Mesodermal cell (in vitro differentiated cells): ENCODE measurements around the gene NAALADL2.

ENCODE experiments used
- H3K27ac ChIP-seq: 2 replicates; pipeline ENCODE4 v1.7.0; 2013; ENCODE audit warnings: mild to moderate bottlenecking, low read depth, low read length, moderate library complexity; ENCODE audit not compliant: severe bottlenecking
- H3K36me3 ChIP-seq: 2 replicates; pipeline ENCODE4 v1.7.1; 2013; ENCODE audit warnings: mild to moderate bottlenecking, low read length, moderate library complexity; ENCODE audit not compliant: control insufficient read depth, insufficient read depth
- H3K4me1 ChIP-seq: one replicate; pipeline ENCODE4 v1.7.1; 2013; ENCODE audit warnings: mild to moderate bottlenecking, low read length; ENCODE audit not compliant: insufficient read depth, control insufficient read depth, poor library complexity, severe bottlenecking
- H3K4me3 ChIP-seq: 2 replicates; pipeline ENCODE4 v1.7.0; 2013; ENCODE audit warnings: low read length, control low read depth, mild to moderate bottlenecking; ENCODE audit not compliant: insufficient read depth, poor library complexity, severe bottlenecking; ENCODE audit errors: extremely low read depth
- H3K9me3 ChIP-seq: 2 replicates; pipeline ENCODE4 v1.7.1; 2013; ENCODE audit warnings: mild to moderate bottlenecking, low read length, moderate library complexity; ENCODE audit not compliant: control insufficient read depth
- WGBS, 2 experiments: methylation state at CpG; one replicate each; pipeline ENCODE4 v1.1.5; 2013; ENCODE audit warnings: missing lambda C conversion rate in 2 of 2; ENCODE audit not compliant: insufficient coverage in 2 of 2; 5-methylcytosine and 5-hydroxymethylcytosine counted together

The NAALADL2 gene

DNA sequence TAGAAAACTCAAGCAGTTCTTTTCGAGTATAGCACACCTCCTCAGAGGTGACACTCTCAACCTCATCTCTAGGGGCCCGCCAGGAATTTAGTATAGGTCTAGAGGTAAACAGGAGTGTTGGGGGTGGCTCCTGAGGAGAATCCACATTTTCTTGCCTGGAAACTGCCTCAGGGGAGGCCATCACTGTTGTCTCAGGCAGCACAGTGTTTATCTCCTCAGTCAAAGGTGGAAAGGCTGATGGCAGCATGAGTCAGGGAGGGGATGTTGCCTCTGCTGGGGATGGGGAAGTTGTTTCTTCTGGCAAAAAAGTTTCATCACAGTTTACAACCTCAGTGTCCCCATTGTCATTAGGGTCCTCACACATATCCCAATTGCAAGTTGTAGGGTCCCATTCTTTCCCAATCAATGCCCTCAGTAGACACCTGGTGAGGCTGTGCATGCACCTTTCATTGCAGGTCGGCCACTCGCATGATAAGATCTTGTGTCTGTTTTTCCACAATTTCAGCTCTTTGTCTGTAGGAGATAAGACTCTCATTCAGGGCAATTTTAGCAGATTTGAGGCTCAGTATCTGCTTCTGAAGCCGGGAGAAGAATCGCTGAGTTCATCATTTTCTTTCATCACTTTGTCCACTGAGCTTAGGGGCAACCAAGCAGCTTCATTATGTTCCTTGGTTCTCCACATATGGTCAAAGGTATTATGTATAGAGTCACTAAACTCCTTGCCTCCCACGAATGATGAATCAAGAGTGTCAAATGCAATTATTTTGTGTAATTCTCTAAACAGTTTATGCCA, 25.8 kb downstream of the NAALADL2 start:
- H3K4me1 ChIP-seq, result no peaks in the 10 kb centered on the region
- no peaks in the 10 kb centered on the region for H3K36me3 ChIP-seq
- H3K27ac ChIP-seq, result no peak overlapping the region
- WGBS, 2 experiments, result 92 to 100% methylated on average over 1 to 2 of the region's 7 CpGs
- no peaks in the 10 kb centered on the region for H3K9me3 ChIP-seq
- H3K4me3 ChIP-seq, result no peak overlapping the region

DNA sequence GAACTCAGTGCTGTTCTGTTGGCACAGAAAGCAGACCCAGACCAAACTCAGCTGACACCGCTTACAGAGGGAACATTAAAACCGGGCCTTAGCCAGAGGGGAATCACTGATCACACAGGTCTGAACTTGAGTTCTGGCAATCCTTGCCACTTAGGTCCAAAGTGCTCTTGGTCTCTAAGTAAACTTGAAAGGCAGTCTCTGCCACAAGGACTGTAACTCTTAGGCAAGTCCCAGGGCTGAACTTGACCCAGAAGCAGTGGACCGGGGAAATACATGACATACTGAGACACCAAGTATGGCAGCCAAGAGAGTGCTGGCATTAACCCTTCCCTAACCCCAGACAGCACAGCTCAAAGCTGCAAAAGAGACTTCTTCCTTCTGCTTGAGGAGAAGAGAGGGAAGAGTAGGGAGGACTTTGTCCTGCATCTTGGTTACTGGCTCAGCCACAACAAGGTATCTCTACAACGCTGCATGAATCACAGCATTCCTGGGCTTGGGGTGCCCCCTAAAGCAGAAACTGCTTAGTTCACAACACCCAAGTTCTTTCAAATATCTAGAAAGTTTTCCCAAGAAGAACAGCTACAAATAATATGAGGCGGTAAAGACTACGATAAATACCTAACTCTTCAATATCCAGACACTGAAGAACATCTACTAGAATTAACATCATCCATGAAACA, 32.5 kb downstream of the NAALADL2 start:
- H3K27ac ChIP-seq, result no peak overlapping the region
- 87 to 93% methylated on average over 2 to 5 of the region's 6 CpGs for WGBS, 2 experiments
- no peaks in the 10 kb centered on the region for H3K4me1 ChIP-seq
- H3K9me3 ChIP-seq, result no peaks in the 10 kb centered on the region
- H3K4me3 ChIP-seq, result no peak overlapping the region
- no peaks in the 10 kb centered on the region for H3K36me3 ChIP-seq

DNA sequence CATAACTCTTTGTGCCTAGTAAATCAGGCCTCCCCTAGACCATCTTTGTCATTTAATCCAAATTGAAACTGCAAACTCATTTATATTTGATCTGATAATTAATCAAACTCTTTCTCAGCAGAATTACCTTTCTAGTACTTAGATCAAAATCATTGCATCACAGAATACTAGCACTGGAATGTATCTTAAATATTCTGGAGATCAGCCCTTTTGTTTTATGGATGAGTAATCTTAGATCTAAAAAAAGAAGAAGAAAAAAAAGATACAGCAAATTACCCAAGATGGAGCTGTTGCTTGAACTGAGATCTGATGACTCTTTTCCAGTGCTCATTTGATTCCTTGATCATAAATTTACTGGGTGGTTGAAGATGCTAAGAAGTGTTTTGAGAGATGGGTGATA, 47.9 kb downstream of the NAALADL2 start:
- H3K9me3 ChIP-seq, result no peaks in the 10 kb centered on the region
- H3K27ac ChIP-seq, result no peak overlapping the region
- no peaks in the 10 kb centered on the region for H3K36me3 ChIP-seq

DNA sequence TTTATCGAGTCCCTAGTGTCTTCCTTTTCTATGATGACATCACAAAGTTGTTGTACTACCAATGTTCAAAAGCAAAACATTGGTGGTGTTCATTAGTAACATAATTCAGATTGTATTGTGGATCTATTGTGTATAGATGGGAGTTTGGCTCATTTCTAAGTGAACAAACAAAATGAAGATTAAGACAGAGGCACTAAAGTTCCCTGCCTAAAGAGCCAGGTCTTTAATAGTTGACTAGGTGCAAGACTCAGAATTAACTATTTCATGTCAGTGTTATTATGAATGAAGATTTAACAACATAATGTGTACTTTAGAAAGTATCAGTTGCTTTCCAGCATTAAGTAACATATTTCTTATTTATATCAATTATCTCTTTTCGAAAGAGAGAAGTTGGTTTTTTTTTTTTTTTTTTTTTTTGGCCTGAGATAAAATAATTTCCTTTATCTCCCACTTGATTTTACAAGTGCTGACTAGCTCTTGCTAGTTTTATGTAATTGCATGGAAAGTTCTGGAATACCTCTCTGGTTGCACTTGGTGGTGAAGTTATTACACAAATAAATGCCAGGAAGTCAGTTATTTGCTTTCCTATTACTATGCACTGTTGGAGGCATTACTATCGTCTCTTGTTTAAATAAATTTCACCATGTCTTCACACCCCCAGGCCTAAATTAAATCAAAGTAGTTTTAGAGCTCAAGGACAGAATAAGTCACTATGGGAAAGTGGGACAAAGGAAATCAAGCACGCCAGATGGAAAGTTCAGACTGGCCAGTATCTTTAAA, 48.7 kb downstream of the NAALADL2 start:
- Histone ChIP-seq H3K36me3 (no peaks in the 10 kb centered on the region), H3K27ac (no peak overlapping the region), H3K4me3 (no peak overlapping the region), H3K9me3 (no peaks in the 10 kb centered on the region), H3K4me1 (no peaks in the 10 kb centered on the region)
- WGBS, 2 experiments, result 92 to 100% methylated on average over 1 to 2 of the region's 4 CpGs

More for the DNA sequence above, 47.9 kb downstream of the NAALADL2 start:
- Histone ChIP-seq H3K4me1 (no peaks in the 10 kb centered on the region), H3K4me3 (no peak overlapping the region)

DNA sequence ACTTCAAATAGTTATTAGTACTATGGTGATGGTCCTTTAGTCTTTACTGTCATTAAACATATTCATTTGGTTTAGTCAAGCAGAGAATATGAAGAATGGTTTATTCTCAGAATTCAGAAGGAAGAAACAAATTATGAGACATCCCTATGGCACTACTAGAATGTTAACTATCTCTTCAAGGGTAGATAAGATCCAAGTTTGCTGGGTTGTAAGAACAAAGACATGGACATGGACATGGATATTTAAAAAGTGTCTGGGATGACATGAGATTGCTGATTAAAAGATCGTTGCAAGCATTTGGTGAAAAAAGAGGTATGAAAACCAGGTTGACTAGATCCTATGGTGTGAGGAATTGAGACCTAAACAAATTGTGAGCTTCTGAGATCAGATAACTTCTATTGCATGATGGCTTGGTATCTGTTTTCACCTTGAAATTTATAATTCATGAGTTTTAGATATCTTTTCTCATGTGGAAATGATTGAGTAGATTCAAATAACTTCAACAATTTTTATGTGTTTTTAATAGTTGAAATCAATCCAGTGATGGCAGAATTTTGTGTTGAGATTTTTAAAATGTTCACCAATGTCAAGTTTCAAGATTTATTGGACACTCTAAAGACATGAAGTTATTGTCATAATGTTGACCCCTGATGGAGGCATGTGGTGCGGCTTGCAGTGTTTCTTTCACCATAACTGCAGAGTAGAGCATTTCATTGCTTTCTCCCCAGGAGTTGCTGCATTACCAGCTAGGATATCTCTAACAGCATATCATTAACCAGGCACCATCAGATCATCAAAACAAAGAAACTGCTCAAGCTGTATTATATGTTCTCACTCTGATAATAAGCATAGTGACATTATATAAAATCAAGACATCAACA, 72.6 kb downstream of the NAALADL2 start:
- H3K36me3 ChIP-seq, result no peaks in the 10 kb centered on the region
- WGBS, 2 experiments, result 34 to 47% methylated on average over 1 to 2 of the region's 2 CpGs

DNA sequence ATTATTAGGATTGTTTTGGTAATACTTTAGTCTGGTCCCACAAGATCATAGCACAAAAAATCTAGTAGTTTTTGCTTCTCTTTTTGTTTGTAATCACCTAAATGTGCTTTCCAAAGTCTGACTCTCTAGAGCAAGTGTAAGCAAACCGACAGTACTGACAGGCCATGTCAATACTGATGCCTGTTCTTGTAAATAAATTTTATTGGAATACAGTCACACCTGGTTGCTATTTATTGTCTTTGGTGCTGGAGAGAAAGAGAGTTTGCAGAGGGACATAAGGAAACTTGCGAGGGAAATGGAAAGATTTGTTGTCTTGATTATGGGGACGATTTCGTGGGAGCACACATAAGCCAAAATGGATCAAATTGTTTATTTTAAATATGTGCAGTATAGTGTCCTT, 77.5 kb downstream of the NAALADL2 start:
- Histone ChIP-seq H3K27ac (no peak overlapping the region), H3K4me1 (no peaks in the 10 kb centered on the region), H3K36me3 (no peaks in the 10 kb centered on the region), H3K4me3 (no peak overlapping the region), H3K9me3 (peaks cover 3% of the 10 kb centered on the region)
- WGBS, 2 experiments, result 87 to 100% methylated on average over 1 to 2 of the region's 4 CpGs

More for the DNA sequence above, 72.6 kb downstream of the NAALADL2 start:
- H3K9me3 ChIP-seq, result no peaks in the 10 kb centered on the region
- no peak overlapping the region for H3K27ac ChIP-seq
- H3K4me3 ChIP-seq, result no peak overlapping the region
- peaks cover 7% of the 10 kb centered on the region for H3K4me1 ChIP-seq

DNA sequence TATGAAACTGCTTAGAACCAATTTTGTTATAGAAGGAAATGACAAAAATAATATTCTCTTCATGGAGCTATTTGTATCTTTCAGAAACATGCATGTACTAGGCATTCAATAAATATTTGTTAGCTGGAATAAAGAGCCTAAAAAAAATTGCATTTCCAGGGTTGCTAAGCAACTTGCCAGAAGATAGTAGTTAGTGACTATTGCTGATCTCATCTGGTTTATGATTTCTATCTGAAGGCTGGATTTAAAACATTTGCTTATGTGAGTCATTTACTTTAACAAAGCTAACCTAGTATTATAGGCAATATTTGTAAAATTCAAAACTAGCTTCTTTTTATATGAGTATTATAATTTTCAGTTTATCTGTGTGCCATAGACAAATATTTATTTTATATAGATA, 78.3 kb downstream of the NAALADL2 start:
- H3K4me1 ChIP-seq, result no peaks in the 10 kb centered on the region
- H3K4me3 ChIP-seq, result no peak overlapping the region
- no peak overlapping the region for H3K27ac ChIP-seq
- H3K9me3 ChIP-seq, result peaks cover 3% of the 10 kb centered on the region
- no peaks in the 10 kb centered on the region for H3K36me3 ChIP-seq

DNA sequence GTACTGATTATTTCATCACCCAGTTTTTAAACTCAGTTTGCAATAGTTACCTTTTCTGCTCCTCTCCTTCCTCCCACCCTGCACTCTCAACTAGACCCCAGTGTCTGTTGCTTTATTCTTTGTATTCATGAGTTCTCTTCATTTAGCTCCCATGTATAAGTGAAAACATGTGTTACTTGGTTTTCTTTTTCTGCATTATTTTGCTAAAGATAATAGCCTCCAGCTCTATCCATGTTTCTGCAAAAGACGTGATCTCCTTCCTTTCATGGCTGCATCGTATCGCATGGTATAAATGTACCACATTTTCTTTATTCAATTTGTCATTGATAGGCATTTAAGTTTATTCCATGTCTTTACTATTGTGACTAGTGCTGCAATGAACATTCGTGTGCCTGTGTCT, 79.0 kb downstream of the NAALADL2 start:
- peaks cover 3% of the 10 kb centered on the region for H3K9me3 ChIP-seq
- H3K4me3 ChIP-seq, result no peak overlapping the region
- no peaks in the 10 kb centered on the region for H3K4me1 ChIP-seq
- H3K27ac ChIP-seq, result no peak overlapping the region
- no CpG with 5 or more reads among the region's 4 CpGs for WGBS, 2 experiments
- no peaks in the 10 kb centered on the region for H3K36me3 ChIP-seq

DNA sequence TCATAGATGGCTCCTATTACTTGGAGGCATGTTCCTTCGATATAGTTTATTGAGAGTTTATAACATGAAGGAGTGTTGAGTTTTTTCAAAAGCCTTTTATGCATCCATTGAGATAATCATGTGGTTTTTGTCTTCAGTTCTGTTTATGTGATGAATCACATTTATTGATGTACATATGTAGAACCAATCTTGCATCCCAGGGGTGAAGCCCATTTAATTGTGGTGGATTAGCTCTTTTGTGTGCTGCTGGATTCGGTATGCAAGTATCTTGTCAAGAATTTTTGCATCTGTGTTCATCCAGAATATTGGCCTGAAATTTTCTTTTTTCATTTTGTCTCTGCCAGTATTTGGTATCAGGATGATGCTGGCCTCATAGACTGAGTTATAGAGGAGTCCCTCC, 81.0 kb downstream of the NAALADL2 start:
- Histone ChIP-seq H3K36me3 (no peaks in the 10 kb centered on the region), H3K9me3 (peaks cover 3% of the 10 kb centered on the region), H3K4me1 (no peaks in the 10 kb centered on the region), H3K27ac (no peak overlapping the region), H3K4me3 (no peak overlapping the region)
- WGBS, 2 experiments, result 43 to 100% methylated on average over 1 of the region's 2 CpGs

DNA sequence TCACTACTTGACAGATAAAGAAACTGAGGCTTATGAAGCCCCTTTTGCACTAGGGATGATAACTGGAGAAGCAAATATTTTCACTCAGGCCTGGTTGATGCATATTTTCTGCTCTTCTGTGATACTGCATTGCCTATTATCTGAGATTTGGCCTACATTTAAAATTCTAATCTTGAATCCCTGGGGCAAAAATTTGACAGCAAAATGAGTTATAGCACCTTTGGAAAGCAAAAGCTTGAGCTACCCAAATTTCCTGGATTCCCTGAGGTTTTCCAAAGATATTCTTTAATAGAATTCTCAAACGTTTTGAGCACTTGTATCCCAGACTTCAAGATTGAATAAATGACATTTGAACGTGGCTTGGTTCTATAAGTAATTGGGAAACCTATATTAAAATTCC, 86.1 kb downstream of the NAALADL2 start:
- Histone ChIP-seq H3K9me3 (peaks cover 3% of the 10 kb centered on the region), H3K27ac (no peak overlapping the region), H3K4me1 (no peaks in the 10 kb centered on the region), H3K4me3 (no peak overlapping the region), H3K36me3 (no peaks in the 10 kb centered on the region)
- WGBS, 2 experiments, result 86% methylated on average over 1 of the region's 2 CpGs; no CpG with 5 or more reads in 1 of the 2 experiments
